ENCODE results near the gene OR14A2. TPM values are rescaled to one million over a fixed set of nuclear protein-coding genes. Genes with fewer than 3 reads are reported as not detected.

Gene OR14A2
- polyA plus RNA-seq, 1 donor from 2014 or later = not detected

DNA sequence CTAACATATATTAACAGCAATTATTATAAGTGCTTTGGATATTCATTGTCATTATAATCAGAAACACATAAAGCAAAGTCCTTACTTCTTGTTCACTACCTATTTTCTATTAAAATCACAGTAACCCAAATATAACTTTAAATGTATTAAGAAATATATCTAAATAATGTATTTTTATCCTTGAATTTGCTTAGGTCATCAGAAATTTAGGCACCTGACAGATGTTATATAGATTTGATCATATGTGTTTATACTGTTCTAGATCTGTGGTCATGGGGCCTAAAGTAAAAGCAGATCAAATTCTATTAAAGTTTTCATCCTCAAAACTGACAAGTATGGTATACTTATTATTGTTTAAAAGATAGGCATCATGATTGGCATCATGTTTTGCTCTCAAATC, 21.7 kb upstream of the OR14A2 start:
- Histone ChIP-seq H3K9me3 (ENCODE audit: low read length) (no peaks in the 10 kb centered on the region), H3K4me2 (ENCODE audit: low read length) (no peak overlapping the region), H4K20me1 (ENCODE audit: insufficient read depth) (no peaks in the 10 kb centered on the region), H3K9ac (ENCODE audit: low read length) (no peak overlapping the region), H3K79me2 (replicated peaks; ENCODE audit: insufficient read depth, low read length) (no peaks in the 10 kb centered on the region), H3K9me2 (ENCODE audit: insufficient read depth, low read length) (no peaks in the 10 kb centered on the region), H3K27ac (ENCODE audit: low read length) (no peak overlapping the region), H3K36me3 (ENCODE audit: insufficient read depth, low read length) (no peaks in the 10 kb centered on the region), H3K27me3 (ENCODE audit: insufficient read depth, low read depth, low read length) (no peaks in the 10 kb centered on the region), H3K4me3 (ENCODE audit: low read length) (no peak overlapping the region), H3F3A (ENCODE audit: insufficient read depth, low read length, poor library complexity, severe bottlenecking) (no peaks in the 10 kb centered on the region), H2AFZ (ENCODE audit: low read depth, low read length) (no peak overlapping the region)
- TF ChIP-seq EZH2 (IDR thresholded peaks at IDR 0.05; ENCODE audit: borderline replicate concordance, insufficient read depth, low read length, poor library complexity, severe bottlenecking) = no peak
- no peak for TF ChIP-seq SMC3 (conservative IDR thresholded peaks at IDR 0.05; ENCODE audit: poor library complexity)
- TF ChIP-seq, protein P1, sequence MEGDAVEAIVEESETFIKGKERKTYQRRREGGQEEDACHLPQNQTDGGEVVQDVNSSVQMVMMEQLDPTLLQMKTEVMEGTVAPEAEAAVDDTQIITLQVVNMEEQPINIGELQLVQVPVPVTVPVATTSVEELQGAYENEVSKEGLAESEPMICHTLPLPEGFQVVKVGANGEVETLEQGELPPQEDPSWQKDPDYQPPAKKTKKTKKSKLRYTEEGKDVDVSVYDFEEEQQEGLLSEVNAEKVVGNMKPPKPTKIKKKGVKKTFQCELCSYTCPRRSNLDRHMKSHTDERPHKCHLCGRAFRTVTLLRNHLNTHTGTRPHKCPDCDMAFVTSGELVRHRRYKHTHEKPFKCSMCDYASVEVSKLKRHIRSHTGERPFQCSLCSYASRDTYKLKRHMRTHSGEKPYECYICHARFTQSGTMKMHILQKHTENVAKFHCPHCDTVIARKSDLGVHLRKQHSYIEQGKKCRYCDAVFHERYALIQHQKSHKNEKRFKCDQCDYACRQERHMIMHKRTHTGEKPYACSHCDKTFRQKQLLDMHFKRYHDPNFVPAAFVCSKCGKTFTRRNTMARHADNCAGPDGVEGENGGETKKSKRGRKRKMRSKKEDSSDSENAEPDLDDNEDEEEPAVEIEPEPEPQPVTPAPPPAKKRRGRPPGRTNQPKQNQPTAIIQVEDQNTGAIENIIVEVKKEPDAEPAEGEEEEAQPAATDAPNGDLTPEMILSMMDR (IDR thresholded peaks at IDR 0.05; ENCODE audit: poor library complexity, severe bottlenecking) = no peak
- no peak for TF ChIP-seq RAD21 (conservative IDR thresholded peaks at IDR 0.05)
- TF ChIP-seq, protein P2, sequence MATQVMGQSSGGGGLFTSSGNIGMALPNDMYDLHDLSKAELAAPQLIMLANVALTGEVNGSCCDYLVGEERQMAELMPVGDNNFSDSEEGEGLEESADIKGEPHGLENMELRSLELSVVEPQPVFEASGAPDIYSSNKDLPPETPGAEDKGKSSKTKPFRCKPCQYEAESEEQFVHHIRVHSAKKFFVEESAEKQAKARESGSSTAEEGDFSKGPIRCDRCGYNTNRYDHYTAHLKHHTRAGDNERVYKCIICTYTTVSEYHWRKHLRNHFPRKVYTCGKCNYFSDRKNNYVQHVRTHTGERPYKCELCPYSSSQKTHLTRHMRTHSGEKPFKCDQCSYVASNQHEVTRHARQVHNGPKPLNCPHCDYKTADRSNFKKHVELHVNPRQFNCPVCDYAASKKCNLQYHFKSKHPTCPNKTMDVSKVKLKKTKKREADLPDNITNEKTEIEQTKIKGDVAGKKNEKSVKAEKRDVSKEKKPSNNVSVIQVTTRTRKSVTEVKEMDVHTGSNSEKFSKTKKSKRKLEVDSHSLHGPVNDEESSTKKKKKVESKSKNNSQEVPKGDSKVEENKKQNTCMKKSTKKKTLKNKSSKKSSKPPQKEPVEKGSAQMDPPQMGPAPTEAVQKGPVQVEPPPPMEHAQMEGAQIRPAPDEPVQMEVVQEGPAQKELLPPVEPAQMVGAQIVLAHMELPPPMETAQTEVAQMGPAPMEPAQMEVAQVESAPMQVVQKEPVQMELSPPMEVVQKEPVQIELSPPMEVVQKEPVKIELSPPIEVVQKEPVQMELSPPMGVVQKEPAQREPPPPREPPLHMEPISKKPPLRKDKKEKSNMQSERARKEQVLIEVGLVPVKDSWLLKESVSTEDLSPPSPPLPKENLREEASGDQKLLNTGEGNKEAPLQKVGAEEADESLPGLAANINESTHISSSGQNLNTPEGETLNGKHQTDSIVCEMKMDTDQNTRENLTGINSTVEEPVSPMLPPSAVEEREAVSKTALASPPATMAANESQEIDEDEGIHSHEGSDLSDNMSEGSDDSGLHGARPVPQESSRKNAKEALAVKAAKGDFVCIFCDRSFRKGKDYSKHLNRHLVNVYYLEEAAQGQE (IDR thresholded peaks at IDR 0.05; ENCODE audit: borderline replicate concordance) = no peak
- TF ChIP-seq POLR2AphosphoS5 (IDR thresholded peaks at IDR 0.05) = no peak
- TF ChIP-seq EP300 (conservative IDR thresholded peaks at IDR 0.05; ENCODE audit: poor library complexity, severe bottlenecking) = no peak
- no peak for TF ChIP-seq MXI1 (conservative IDR thresholded peaks at IDR 0.05; ENCODE audit: poor library complexity, severe bottlenecking)
- TF ChIP-seq TAF1 (IDR thresholded peaks at IDR 0.05; ENCODE audit: low read depth) = no peak

DNA sequence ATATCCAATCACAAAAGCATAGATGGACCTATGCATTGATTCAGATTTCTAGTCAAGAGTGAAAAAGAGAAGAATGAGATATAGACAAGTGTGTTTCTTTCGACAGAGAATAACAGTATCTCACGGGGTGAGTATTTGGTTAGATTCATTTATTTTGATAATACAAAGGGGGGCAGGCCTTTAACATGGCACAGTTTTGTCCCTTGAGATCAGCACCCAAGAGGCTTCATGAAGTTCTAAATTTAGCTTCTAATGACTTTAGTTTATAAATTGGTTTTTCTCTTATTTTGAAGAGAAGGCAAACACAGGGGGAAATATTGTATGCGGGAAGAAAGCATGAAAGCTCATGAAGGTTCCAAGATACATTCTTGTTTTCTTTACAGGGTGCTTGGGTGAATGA, 12.5 kb upstream of the OR14A2 start, which contains the start of gene OR1C1:
Gene OR1C1, minus strand, starts transcription at position 101 of the 400 bp plus-strand sequence. CDS start 2,150 bp downstream, outside the sequence.
- H3K9me3 ChIP-seq (ENCODE audit: low read length) = no peaks in the 10 kb centered on the region

More for the DNA sequence above, 12.5 kb upstream of the OR14A2 start, which contains the start of gene OR1C1:
- no peaks in the 10 kb centered on the region for H3K27me3 ChIP-seq (ENCODE audit: insufficient read depth, low read depth, low read length)
- H3F3A ChIP-seq (ENCODE audit: insufficient read depth, low read length, poor library complexity, severe bottlenecking) = no peaks in the 10 kb centered on the region
- H3K9ac ChIP-seq (ENCODE audit: low read length) = no peak within 1 kb of the TSS
- H4K20me1 ChIP-seq (ENCODE audit: insufficient read depth) = no peaks in the 10 kb centered on the region
- no peak within 1 kb of the TSS for H3K27ac ChIP-seq (ENCODE audit: low read length)
- no peak within 1 kb of the TSS for H2AFZ ChIP-seq (ENCODE audit: low read depth, low read length)
- TF ChIP-seq, protein P1 (IDR thresholded peaks at IDR 0.05; ENCODE audit: poor library complexity, severe bottlenecking) = no peak
- TF ChIP-seq MXI1 (conservative IDR thresholded peaks at IDR 0.05; ENCODE audit: poor library complexity, severe bottlenecking) (no peak), EP300 (conservative IDR thresholded peaks at IDR 0.05; ENCODE audit: poor library complexity, severe bottlenecking) (no peak), POLR2AphosphoS5 (IDR thresholded peaks at IDR 0.05) (no peak), EZH2 (IDR thresholded peaks at IDR 0.05; ENCODE audit: borderline replicate concordance, insufficient read depth, low read length, poor library complexity, severe bottlenecking) (no peak), SMC3 (conservative IDR thresholded peaks at IDR 0.05; ENCODE audit: poor library complexity) (no peak), TAF1 (IDR thresholded peaks at IDR 0.05; ENCODE audit: low read depth) (no peak), RAD21 (conservative IDR thresholded peaks at IDR 0.05) (no peak)
- TF ChIP-seq, protein P2 (IDR thresholded peaks at IDR 0.05; ENCODE audit: borderline replicate concordance) = no peak
- no peaks in the 10 kb centered on the region for H3K79me2 ChIP-seq (replicated peaks; ENCODE audit: insufficient read depth, low read length)
- no peaks in the 10 kb centered on the region for H3K9me2 ChIP-seq (ENCODE audit: insufficient read depth, low read length)
- no peaks in the 10 kb centered on the region for H3K36me3 ChIP-seq (ENCODE audit: insufficient read depth, low read length)
- no peak within 1 kb of the TSS for H3K4me3 ChIP-seq (ENCODE audit: low read length)
- H3K4me2 ChIP-seq (ENCODE audit: low read length) = no peak within 1 kb of the TSS

Measured in neural cell (in vitro differentiated cells).